Type B pancreatic cell (in vitro differentiated cells): ENCODE results near the gene LRRK1. TPM values are rescaled to one million over a fixed set of nuclear protein-coding genes. Genes with fewer than 3 reads are reported as not detected.

Source experiments
- DNase-seq: peaks from one replicate; pipeline ENCODE4 v3.0.0; 2021; ENCODE audit warnings: mixed read lengths; ENCODE audit not compliant: unreplicated experiment; ENCODE audit errors: extremely low spot score
- H3K27ac Mint-ChIP-seq: 2 replicates; pipeline ENCODE4 v1.8.0; 2021; ENCODE audit warnings: mild to moderate bottlenecking, mixed read lengths
- H3K27me3 Mint-ChIP-seq: 2 replicates; pipeline ENCODE4 v1.8.0; 2021; ENCODE audit warnings: mixed read lengths
- H3K36me3 Mint-ChIP-seq: 2 replicates; pipeline ENCODE4 v1.8.0; 2021; ENCODE audit warnings: mixed read lengths
- H3K4me1 Mint-ChIP-seq: one replicate; pipeline ENCODE4 v1.8.0; 2021; ENCODE audit warnings: mixed read lengths; ENCODE audit not compliant: unreplicated experiment
- H3K4me3 Mint-ChIP-seq: 2 replicates; pipeline ENCODE4 v1.8.0; 2021; ENCODE audit warnings: mild to moderate bottlenecking, mixed read lengths
- H3K9me3 Mint-ChIP-seq: 2 replicates; pipeline ENCODE4 v1.8.0; 2021; ENCODE audit warnings: mixed read lengths
- total RNA-seq: library from RNA; stranded (reverse); gene quantifications from 2 replicates; pipeline ENCODE4 v1.2.1, GENCODE V29; 2021; ENCODE audit warnings: low replicate concordance
- TF ChIP-seq, protein P1 (sequence below): fragments of 200-600 bp; sonication (generic); conservative IDR thresholded peaks from 2 replicates; pipeline ENCODE4 v1.5.0; 2021; ENCODE audit warnings: antibody characterized with exemption, mild to moderate bottlenecking

LRRK1 gene
- total RNA-seq, 1 donor from 2014 or later = 2.0 TPM

DNA sequence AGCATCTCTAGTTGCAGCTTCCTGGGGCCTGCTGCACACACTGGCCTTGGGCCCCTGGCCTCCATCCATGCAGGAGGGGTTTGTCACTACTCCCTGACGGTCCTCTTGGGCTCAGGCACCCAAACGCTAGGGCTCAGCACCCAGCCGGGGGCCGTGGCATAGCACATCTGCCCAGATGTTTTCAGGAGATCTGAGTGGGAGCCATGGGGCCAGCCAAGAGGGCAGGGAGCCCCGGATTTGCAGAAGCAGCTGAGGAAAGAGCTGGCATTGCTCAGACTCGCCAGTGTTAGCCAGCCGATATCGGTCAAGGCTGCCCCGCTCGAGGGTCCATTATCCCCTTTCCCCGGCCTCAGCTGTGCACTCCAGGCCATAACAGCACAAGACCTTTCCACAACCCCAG, 41.0 kb upstream of the LRRK1 start:
- TF ChIP-seq, protein P1, sequence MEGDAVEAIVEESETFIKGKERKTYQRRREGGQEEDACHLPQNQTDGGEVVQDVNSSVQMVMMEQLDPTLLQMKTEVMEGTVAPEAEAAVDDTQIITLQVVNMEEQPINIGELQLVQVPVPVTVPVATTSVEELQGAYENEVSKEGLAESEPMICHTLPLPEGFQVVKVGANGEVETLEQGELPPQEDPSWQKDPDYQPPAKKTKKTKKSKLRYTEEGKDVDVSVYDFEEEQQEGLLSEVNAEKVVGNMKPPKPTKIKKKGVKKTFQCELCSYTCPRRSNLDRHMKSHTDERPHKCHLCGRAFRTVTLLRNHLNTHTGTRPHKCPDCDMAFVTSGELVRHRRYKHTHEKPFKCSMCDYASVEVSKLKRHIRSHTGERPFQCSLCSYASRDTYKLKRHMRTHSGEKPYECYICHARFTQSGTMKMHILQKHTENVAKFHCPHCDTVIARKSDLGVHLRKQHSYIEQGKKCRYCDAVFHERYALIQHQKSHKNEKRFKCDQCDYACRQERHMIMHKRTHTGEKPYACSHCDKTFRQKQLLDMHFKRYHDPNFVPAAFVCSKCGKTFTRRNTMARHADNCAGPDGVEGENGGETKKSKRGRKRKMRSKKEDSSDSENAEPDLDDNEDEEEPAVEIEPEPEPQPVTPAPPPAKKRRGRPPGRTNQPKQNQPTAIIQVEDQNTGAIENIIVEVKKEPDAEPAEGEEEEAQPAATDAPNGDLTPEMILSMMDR = no peak
- peaks cover 85% of the 10 kb centered on the region for H3K27me3 Mint-ChIP-seq
- no peak overlapping the region for H3K27ac Mint-ChIP-seq
- no peaks in the 10 kb centered on the region for H3K36me3 Mint-ChIP-seq
- no peaks in the 10 kb centered on the region for H3K9me3 Mint-ChIP-seq
- no peak for DNase-seq
- peak overlapping the region; percentile 90 for H3K4me3 Mint-ChIP-seq
- H3K4me1 Mint-ChIP-seq = peaks cover 4% of the 10 kb centered on the region

DNA sequence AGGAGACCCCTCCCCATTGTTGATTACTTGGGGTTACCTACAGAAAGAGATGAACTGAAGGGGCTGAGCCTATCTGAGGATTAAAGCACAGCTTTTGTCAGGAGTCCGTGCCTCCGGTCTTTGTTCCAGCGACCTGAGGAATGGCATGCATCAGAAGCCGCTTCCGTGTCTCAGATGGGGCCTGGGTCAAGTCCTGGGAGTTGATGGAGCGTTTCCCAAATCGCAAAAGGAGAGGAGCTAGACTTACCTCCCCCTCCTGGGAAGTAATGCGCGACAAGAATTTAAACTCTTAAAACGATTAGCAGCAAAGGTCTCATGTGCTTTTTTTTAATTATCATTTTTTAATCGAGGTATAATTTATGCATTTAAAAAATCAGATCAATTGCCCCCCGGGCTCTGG, 40.5 kb upstream of the LRRK1 start:
- TF ChIP-seq, protein P1 = no peak
- Mint-ChIP-seq H3K27me3 (peaks cover 88% of the 10 kb centered on the region), H3K27ac (no peak overlapping the region), H3K36me3 (no peaks in the 10 kb centered on the region), H3K4me3 (peak overlapping the region; percentile 90), H3K4me1 (peaks cover 5% of the 10 kb centered on the region), H3K9me3 (no peaks in the 10 kb centered on the region)
- no peak for DNase-seq

DNA sequence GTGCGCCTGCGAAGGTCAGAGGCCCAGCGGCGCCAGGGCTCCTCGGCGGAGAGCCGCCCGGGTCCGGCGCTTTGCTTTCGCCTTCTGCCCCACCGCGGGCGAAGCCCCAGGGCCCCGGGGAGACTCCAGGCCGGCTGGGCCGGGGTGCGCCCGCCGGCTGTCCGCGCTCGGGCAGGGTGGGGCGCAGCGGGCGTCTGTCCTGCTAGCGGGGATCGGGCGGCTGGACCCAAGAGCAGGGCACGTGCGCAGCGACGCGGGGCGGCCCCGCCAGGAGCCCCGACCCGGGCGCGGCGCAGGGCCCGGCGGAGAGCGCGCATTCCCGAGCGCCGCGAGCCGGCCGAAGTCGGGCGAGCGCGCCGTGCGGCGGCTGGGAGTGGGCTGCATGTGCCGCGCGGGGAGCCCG, 40.1 kb upstream of the LRRK1 start:
- TF ChIP-seq, protein P1 = no peak
- Mint-ChIP-seq H3K4me3 (peak overlapping the region; percentile 90), H3K27ac (no peak overlapping the region), H3K27me3 (peaks cover 88% of the 10 kb centered on the region), H3K4me1 (peaks cover 5% of the 10 kb centered on the region), H3K36me3 (no peaks in the 10 kb centered on the region), H3K9me3 (no peaks in the 10 kb centered on the region)
- DNase-seq = no peak

DNA sequence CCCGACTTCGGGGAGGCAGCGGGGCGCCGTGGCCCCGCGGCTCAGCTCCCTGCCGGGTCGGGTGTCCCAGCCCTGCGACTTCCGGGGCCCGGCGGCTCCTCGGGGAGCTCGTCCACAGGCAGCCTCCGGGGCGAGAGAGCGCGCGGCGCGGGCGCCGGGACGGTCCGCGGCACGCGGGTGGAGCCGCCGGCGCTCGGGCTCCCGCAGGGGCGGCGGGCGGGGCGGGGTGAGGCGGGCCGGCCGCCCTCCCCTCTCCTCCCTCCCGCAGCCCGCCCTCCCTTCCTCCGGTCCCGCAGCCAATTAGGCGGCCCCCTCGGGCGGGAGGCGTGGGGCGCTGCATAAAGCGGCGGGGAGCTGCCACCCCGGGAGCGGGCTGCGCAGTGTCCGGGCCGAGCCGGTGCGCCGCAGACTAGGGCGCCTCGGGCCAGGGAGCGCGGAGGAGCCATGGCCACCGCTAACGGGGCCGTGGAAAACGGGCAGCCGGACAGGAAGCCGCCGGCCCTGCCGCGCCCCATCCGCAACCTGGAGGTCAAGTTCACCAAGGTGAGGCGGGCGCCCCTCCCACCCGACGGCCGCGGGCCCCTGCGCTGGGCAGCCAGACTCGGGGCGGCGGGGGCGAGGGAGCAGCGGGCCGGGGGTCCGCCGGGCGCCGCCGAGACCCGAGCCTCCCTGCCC, 39.6 kb upstream of the LRRK1 start, which contains the start of gene ALDH1A3:
Gene ALDH1A3, plus strand, starts transcription at position 368 of the 675 bp plus-strand sequence. Its CDS starts 77 bp downstream, at position 445.
- TF ChIP-seq, protein P1 = no peak
- Mint-ChIP-seq H3K27ac (no peak within 1 kb of the TSS), H3K36me3 (no peaks in the 10 kb centered on the region), H3K4me1 (peaks cover 5% of the 10 kb centered on the region), H3K27me3 (peaks cover 88% of the 10 kb centered on the region), H3K4me3 (peak within 1 kb of the TSS; percentile 90), H3K9me3 (no peaks in the 10 kb centered on the region)
- DNase-seq = no peak

DNA sequence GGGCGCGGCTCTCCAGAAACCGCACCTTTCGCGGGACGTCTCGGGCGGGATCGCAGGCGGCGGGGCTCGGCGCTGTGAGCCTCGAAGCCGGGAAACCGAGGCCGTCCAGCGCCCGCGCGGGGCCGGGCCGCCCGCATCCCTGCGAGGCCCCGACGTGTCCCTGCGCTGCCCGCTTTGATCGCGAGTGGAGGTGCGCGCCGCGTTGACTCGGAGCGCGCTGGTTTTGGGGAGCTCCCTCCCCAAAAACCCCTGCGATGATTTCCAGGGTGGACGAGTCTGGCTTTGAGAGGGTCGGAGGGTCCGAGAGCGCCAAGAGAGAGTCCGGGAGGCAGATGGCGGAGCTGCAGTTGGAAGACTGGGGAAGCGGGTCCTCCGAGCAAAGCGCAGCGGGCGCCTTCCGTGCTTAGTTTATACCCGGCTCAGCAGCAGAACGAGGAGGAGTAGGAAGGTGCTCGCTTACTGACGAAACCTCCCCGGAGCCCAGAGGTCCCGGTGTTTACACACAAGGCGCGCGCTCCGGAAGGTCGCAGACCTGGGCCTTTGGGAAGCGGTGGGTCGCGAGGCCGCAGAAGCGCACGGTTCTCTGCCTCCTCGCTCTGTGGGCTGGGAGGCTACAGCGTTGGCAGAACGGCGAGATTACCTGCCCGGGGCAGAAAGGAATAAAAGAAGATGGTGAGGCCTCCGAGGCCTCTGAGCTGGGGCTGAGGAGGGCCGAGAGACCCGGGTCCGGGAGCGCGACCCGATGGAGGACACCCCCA, 38.8 kb upstream of the LRRK1 start:
- DNase-seq = no peak
- Mint-ChIP-seq H3K4me3 (peak overlapping the region; percentile 85), H3K36me3 (no peaks in the 10 kb centered on the region), H3K9me3 (no peaks in the 10 kb centered on the region), H3K27ac (no peak overlapping the region), H3K27me3 (peaks cover 88% of the 10 kb centered on the region), H3K4me1 (peaks cover 8% of the 10 kb centered on the region)
- TF ChIP-seq, protein P1 = no peak
